Common myeloid progenitor, CD34-positive (primary cell): ENCODE results near the gene LAT.
"Not testable (repeated sequence)": the region's sequence is repeated elsewhere in the genome, so short reads cannot be mapped to it uniquely, and the experiment has no call there.

Experiments
- CTCF ChIA-PET: fragments of 350-600 bp; sonication (Branson Sonifier 250); formaldehyde crosslinking; loops from one replicate; lab custom pipeline; 2021; ENCODE audit warnings: antibody characterized with exemption; lab: Charles Lee
- POLR2A ChIA-PET: fragments of 350-600 bp; sonication (Branson Sonifier 250); formaldehyde crosslinking; loops from one replicate; lab custom pipeline; 2021; ENCODE audit warnings: antibody characterized with exemption; lab: Charles Lee
- DNase-seq, 3 donors: peaks; one replicate each; pipeline versions ENCODE4 v3.0.0 to v3.0.0-alpha.2; 2013
- H3K27ac ChIP-seq, 2 experiments: 1 replicate in 1 of 2; 2 replicates in 1 of 2; pipeline ENCODE4 v1.7.0; 2013; ENCODE audit warnings: inconsistent platforms in 2 of 2, low read length in 2 of 2, mild to moderate bottlenecking in 2 of 2, low read depth in 1 of 2, moderate library complexity in 1 of 2; ENCODE audit not compliant: severe bottlenecking in 2 of 2, insufficient read depth in 1 of 2, poor library complexity in 1 of 2
- H3K27me3 ChIP-seq, 5 experiments: replicated peaks in 2 of 5; 1 replicate in 3 of 5; 2 replicates in 2 of 5; pipeline versions ENCODE4 v1.6.1 to v1.7.0; 2013; ENCODE audit warnings: low read length in 4 of 5, mild to moderate bottlenecking in 2 of 5, moderate library complexity in 2 of 5, inconsistent platforms in 1 of 5; ENCODE audit not compliant: insufficient read depth in 5 of 5, control insufficient read depth in 4 of 5
- H3K36me3 ChIP-seq, 4 experiments: 1 replicate in 2 of 4; 2 replicates in 2 of 4; pipeline versions ENCODE4 v1.6.1 to v1.7.0; 2013; ENCODE audit warnings: low read length in 3 of 4, control low read depth in 1 of 4, mild to moderate bottlenecking in 1 of 4; ENCODE audit not compliant: control insufficient read depth in 4 of 4, insufficient read depth in 4 of 4
- H3K4me1 ChIP-seq, 4 experiments: 1 replicate in 3 of 4; 2 replicates in 1 of 4; pipeline versions ENCODE4 v1.6.1 to v1.7.1; 2013; ENCODE audit warnings: low read length in 3 of 4, mild to moderate bottlenecking in 3 of 4, control low read depth in 1 of 4, inconsistent platforms in 1 of 4, moderate library complexity in 1 of 4; ENCODE audit not compliant: control insufficient read depth in 4 of 4, insufficient read depth in 4 of 4; ENCODE audit errors: control extremely low read depth in 1 of 4
- H3K4me3 ChIP-seq, 7 experiments: 1 replicate in 4 of 7; 2 replicates in 3 of 7; pipeline versions ENCODE4 v1.5.1 to v1.7.0; 2013; ENCODE audit warnings: mild to moderate bottlenecking in 7 of 7, low read length in 6 of 7, moderate library complexity in 6 of 7, inconsistent platforms in 2 of 7, low read depth in 2 of 7, control low read depth in 1 of 7; ENCODE audit not compliant: insufficient read depth in 4 of 7, control insufficient read depth in 1 of 7; ENCODE audit errors: extremely low read depth in 1 of 7
- H3K9me3 ChIP-seq, 5 experiments: 1 replicate in 4 of 5; 2 replicates in 1 of 5; pipeline versions ENCODE4 v1.6.1 to v1.7.1; 2013; ENCODE audit warnings: low read length in 4 of 5, mild to moderate bottlenecking in 2 of 5, inconsistent platforms in 1 of 5, low read depth in 1 of 5, moderate library complexity in 1 of 5; ENCODE audit not compliant: control insufficient read depth in 4 of 5, insufficient read depth in 2 of 5; ENCODE audit errors: control extremely low read depth in 1 of 5
- WGBS: methylation state at CpG from one replicate; pipeline ENCODE4 v1.1.5; 2013; ENCODE audit not compliant: insufficient coverage; 5-methylcytosine and 5-hydroxymethylcytosine counted together

Gene LAT

GRCh38 chr16:28975158-28975599 lies 9.7 kb upstream of the LAT start:
- whole genome bisulfite sequencing, result 7% methylated on average over 30 of the region's 30 CpGs
- Histone ChIP-seq H3K27ac (peak overlapping the region in 1 of 2 experiments; percentile 83), H3K9me3 (no peaks in the 10 kb centered on the region), H3K27me3 (no peaks in the 10 kb centered on the region), H3K4me1 (peaks cover 0 to 15% (median 12%) of the 10 kb centered on the region in 4 experiments), H3K4me3 (peak overlapping the region; percentile 82 to 99 (median 96)), H3K36me3 (peaks cover 2 to 21% (median 11%) of the 10 kb centered on the region in 4 experiments)
- ChIA-PET CTCF (interaction anchor here (1.0 to 2.0 kb wide), 3 partner anchors 10 to 48 kb away, joined by 3 to 5 read pairs (median 4); partner anchors contain the start of gene LAT), POLR2A (no interaction called here)
- no peak for DNase-seq

GRCh38 chr16:28977703-28978662 lies 6.9 kb upstream of the LAT start:
- H3K27me3 ChIP-seq, result no peaks in the 10 kb centered on the region
- no peak overlapping the region for H3K4me3 ChIP-seq
- H3K36me3 ChIP-seq, result peaks cover 2 to 46% (median 26%) of the 10 kb centered on the region in 4 experiments
- POLR2A ChIA-PET, result interaction anchor here (0.7 kb wide), 1 partner anchor 149 kb away, joined by 3 read pairs; no protein-coding TSS in a partner anchor
- peaks cover 0 to 8% (median 3%) of the 10 kb centered on the region in 5 experiments for H3K9me3 ChIP-seq
- DNase-seq, result no peak
- H3K4me1 ChIP-seq, result peaks cover 0 to 15% (median 12%) of the 10 kb centered on the region in 4 experiments
- CTCF ChIA-PET, result interaction anchor here (1.1 to 2.5 kb wide), 6 partner anchors 7 to 33 kb away, joined by 3 to 9 read pairs (median 5); no protein-coding TSS in a partner anchor
- WGBS, result 85% methylated on average over 10 of the region's 11 CpGs
- no peak overlapping the region for H3K27ac ChIP-seq

GRCh38 chr16:28980330-28980729 lies 4.5 kb upstream of the LAT start:
- peaks cover 0 to 24% (median 22%) of the 10 kb centered on the region in 4 experiments for H3K4me1 ChIP-seq
- H3K4me3 ChIP-seq, H3K27ac ChIP-seq, DNase-seq, H3K9me3 ChIP-seq, H3K27me3 ChIP-seq, POLR2A ChIA-PET: not testable (repeated sequence)
- H3K36me3 ChIP-seq, result peaks cover 2 to 52% (median 32%) of the 10 kb centered on the region in 4 experiments
- CTCF ChIA-PET, result interaction anchor here (1.5 kb wide), 1 partner anchor 21 kb away, joined by 4 read pairs; no protein-coding TSS in a partner anchor
- 92% methylated on average over 4 of the region's 7 CpGs for WGBS

- peaks cover 0 to 8% (median 3%) of the 10 kb centered on the region in 5 experiments for H3K9me3 ChIP-seq
- ChIA-PET POLR2A (no interaction called here), CTCF (interaction anchor here (1.5 kb wide), 1 partner anchor 20 kb away, joined by 4 read pairs; no protein-coding TSS in a partner anchor)
- H3K27ac ChIP-seq, result no peak overlapping the region
- H3K27me3 ChIP-seq, result no peaks in the 10 kb centered on the region
- WGBS, result 98% methylated on average over 7 of the region's 7 CpGs
- H3K4me3 ChIP-seq, result no peak overlapping the region
- no peak for DNase-seq
- peaks cover 2 to 52% (median 33%) of the 10 kb centered on the region in 4 experiments for H3K36me3 ChIP-seq
- peaks cover 0 to 24% (median 23%) of the 10 kb centered on the region in 4 experiments for H3K4me1 ChIP-seq
Measured at GRCh38 chr16:28980929-28981328, 3.9 kb upstream of the LAT start.

GRCh38 chr16:28981517-28981916 lies 3.3 kb upstream of the LAT start:
- no peak overlapping the region for H3K27ac ChIP-seq
- ChIA-PET POLR2A (no interaction called here), CTCF (no interaction called here)
- H3K36me3 ChIP-seq, result peaks cover 2 to 55% (median 34%) of the 10 kb centered on the region in 4 experiments
- H3K4me1 ChIP-seq, result peaks cover 0 to 25% (median 23%) of the 10 kb centered on the region in 4 experiments
- no peaks in the 10 kb centered on the region for H3K27me3 ChIP-seq
- H3K9me3 ChIP-seq, result peaks cover 0 to 10% (median 4%) of the 10 kb centered on the region in 5 experiments
- 98% methylated on average over 10 of the region's 12 CpGs for WGBS
- peak; percentile 36 to 65 (median 56) for DNase-seq
- H3K4me3 ChIP-seq, result no peak overlapping the region

GRCh38 chr16:28982418-28982817 lies 2.4 kb upstream of the LAT start:
- WGBS, result 100% methylated on average over 10 of the region's 10 CpGs
- Histone ChIP-seq H3K27me3 (no peaks in the 10 kb centered on the region), H3K36me3 (peaks cover 2 to 59% (median 39%) of the 10 kb centered on the region in 4 experiments), H3K4me3 (no peak overlapping the region), H3K27ac (no peak overlapping the region), H3K9me3 (peaks cover 0 to 20% (median 10%) of the 10 kb centered on the region in 5 experiments), H3K4me1 (peaks cover 0 to 25% (median 23%) of the 10 kb centered on the region in 4 experiments)
- ChIA-PET CTCF (interaction anchor here (1.0 to 1.5 kb wide), 2 partner anchors 8 to 24 kb away, joined by 3 to 4 read pairs; partner anchors contain the start of gene SPNS1), POLR2A (no interaction called here)
- DNase-seq, result no peak
